Stomach smooth muscle (tissue), 2 donors: Measurements from ENCODE around the gene ARHGEF38.
"Not testable (repeated sequence)": the region's sequence is repeated elsewhere in the genome, so short reads cannot be mapped to it uniquely, and the experiment has no call there.

ENCODE experiments used
- H3K27ac ChIP-seq: one replicate; pipeline ENCODE4 v1.7.0; 2013; ENCODE audit warnings: mild to moderate bottlenecking, low read length, inconsistent platforms
- H3K27me3 ChIP-seq, 2 donors: one replicate each; pipeline ENCODE4 v1.7.0; 2013; ENCODE audit warnings: low read length in 2 of 2; ENCODE audit not compliant: insufficient read depth in 2 of 2, control insufficient read depth in 1 of 2
- H3K36me3 ChIP-seq, 2 donors: one replicate each; pipeline ENCODE4 v1.7.0; 2013; ENCODE audit warnings: low read length in 2 of 2; ENCODE audit not compliant: control insufficient read depth in 2 of 2, insufficient read depth in 2 of 2
- H3K4me1 ChIP-seq: one replicate; pipeline ENCODE4 v1.7.0; 2013; ENCODE audit warnings: low read length; ENCODE audit not compliant: control insufficient read depth, insufficient read depth
- H3K4me3 ChIP-seq, 2 donors: one replicate each; pipeline ENCODE4 v1.7.0; 2013; ENCODE audit warnings: low read length in 2 of 2
- H3K9ac ChIP-seq, 2 donors: one replicate each; pipeline ENCODE4 v1.7.0; 2013; ENCODE audit warnings: low read length in 2 of 2, mild to moderate bottlenecking in 1 of 2
- H3K9me3 ChIP-seq, 2 donors: one replicate each; pipeline ENCODE4 v1.7.0; 2013; ENCODE audit warnings: low read length in 2 of 2; ENCODE audit not compliant: control insufficient read depth in 2 of 2
- donor health status: healthy.
- donor health status: Pancreatic carcinoma.

ARHGEF38 gene

DNA sequence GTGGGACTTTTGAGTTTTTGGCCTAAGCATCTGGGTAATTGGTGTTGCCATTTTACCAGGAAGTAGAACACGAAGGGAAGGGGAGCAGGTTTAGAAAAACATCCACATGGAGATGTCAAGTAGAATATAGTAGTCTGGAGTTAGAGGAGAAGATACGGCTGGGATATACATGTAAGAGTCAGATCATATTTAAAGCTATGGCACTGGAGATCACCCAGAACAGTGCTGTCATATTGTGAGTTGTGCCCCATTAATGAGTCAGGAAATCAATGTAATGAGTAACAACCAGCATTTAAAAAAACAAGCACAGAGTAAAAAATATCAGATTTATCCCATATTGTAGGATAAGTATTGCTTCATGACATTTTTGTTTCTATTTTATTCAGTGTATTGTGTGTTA lies 160.3 kb downstream of the ARHGEF38 start:
- Histone ChIP-seq H3K4me3 (no peak overlapping the region), H3K27me3 (no peaks in the 10 kb centered on the region), H3K9ac (no peak overlapping the region), H3K9me3 (no peaks in the 10 kb centered on the region), H3K4me1 (peaks cover 7% of the 10 kb centered on the region), H3K27ac (no peak overlapping the region), H3K36me3 (no peaks in the 10 kb centered on the region)

GRCh38 chr4:105714071-105714521 lies 161.7 kb downstream of the ARHGEF38 start:
- Histone ChIP-seq H3K4me3 (no peak overlapping the region), H3K27me3 (no peaks in the 10 kb centered on the region), H3K9ac (no peak overlapping the region)

GRCh38 chr4:105714932-105715331 lies 162.5 kb downstream of the ARHGEF38 start:
- H3K9ac ChIP-seq = no peak overlapping the region
- H3K27me3 ChIP-seq = no peaks in the 10 kb centered on the region

More at GRCh38 chr4:105714071-105714521, 161.7 kb downstream of the ARHGEF38 start:
- no peak overlapping the region for H3K27ac ChIP-seq
- H3K4me1 ChIP-seq = peaks cover 6% of the 10 kb centered on the region
- H3K9me3 ChIP-seq = no peaks in the 10 kb centered on the region
- H3K36me3 ChIP-seq = peaks cover 0 to 1% of the 10 kb centered on the region in 2 donors

GRCh38 chr4:105715692-105716278 lies 163.4 kb downstream of the ARHGEF38 start:
- Histone ChIP-seq H3K9me3 (no peaks in the 10 kb centered on the region), H3K36me3 (peaks cover 0 to 4% of the 10 kb centered on the region in 2 donors), H3K27ac (no peak overlapping the region), H3K4me1 (no peaks in the 10 kb centered on the region), H3K27me3 (no peaks in the 10 kb centered on the region), H3K4me3 (peak overlapping the region in 1 of 2 donors; percentile 16), H3K9ac (no peak overlapping the region)

More at GRCh38 chr4:105714932-105715331, 162.5 kb downstream of the ARHGEF38 start:
- Histone ChIP-seq H3K36me3 (peaks cover 0 to 4% of the 10 kb centered on the region in 2 donors), H3K4me3 (no peak overlapping the region), H3K4me1 (no peaks in the 10 kb centered on the region), H3K27ac (no peak overlapping the region), H3K9me3 (no peaks in the 10 kb centered on the region)

- H3K36me3 ChIP-seq = peaks cover 0 to 4% of the 10 kb centered on the region in 2 donors
- no peak overlapping the region for H3K27ac ChIP-seq
- H3K27me3 ChIP-seq = no peaks in the 10 kb centered on the region
- H3K4me3 ChIP-seq = no peak overlapping the region
- H3K9me3 ChIP-seq = no peaks in the 10 kb centered on the region
- no peaks in the 10 kb centered on the region for H3K4me1 ChIP-seq
- no peak overlapping the region for H3K9ac ChIP-seq
These were observed 166.8 kb downstream of the ARHGEF38 start for GRCh38 chr4:105719204-105719603.

- no peaks in the 10 kb centered on the region for H3K36me3 ChIP-seq
- no peaks in the 10 kb centered on the region for H3K9me3 ChIP-seq
- no peak overlapping the region for H3K27ac ChIP-seq
- H3K27me3 ChIP-seq = no peaks in the 10 kb centered on the region
- H3K4me1 ChIP-seq = no peaks in the 10 kb centered on the region
- H3K4me3 ChIP-seq = no peak overlapping the region
- no peak overlapping the region for H3K9ac ChIP-seq
These were observed 173.2 kb downstream of the ARHGEF38 start for GRCh38 chr4:105725623-105726022.

DNA sequence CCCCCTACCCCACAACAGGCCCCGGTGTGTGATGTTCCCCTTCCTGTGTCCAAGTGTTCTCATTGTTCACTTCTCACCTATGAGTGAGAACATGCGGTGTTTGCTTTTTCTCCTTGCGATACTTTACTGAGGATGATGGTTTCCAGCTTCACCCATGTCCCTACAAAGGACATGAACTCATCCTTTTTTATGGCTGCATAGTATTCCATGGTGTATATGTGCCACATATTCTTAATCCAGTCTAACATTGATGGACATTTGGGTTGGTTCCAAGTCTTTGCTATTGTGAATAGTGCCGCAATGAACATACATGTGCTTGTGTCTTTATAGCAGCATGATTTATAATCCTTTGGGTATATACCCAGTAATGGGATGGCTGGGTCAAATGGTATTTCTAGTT lies 177.5 kb downstream of the ARHGEF38 start:
- H3K9ac ChIP-seq, H3K27ac ChIP-seq, H3K9me3 ChIP-seq, H3K4me3 ChIP-seq, H3K36me3 ChIP-seq, H3K27me3 ChIP-seq, H3K4me1 ChIP-seq: not testable (repeated sequence)
